ENCODE results near the gene COBLL1. TPM values are rescaled to one million over a fixed set of nuclear protein-coding genes. Genes with fewer than 3 reads are reported as not detected.

The COBLL1 gene
- total RNA-seq, 1 experiment from 2014 or later, result 4.4 TPM

- DNase-seq (ENCODE audit: low read depth, low spot score), result no peak
- Histone ChIP-seq H3K27ac (ENCODE audit: low read length) (no peak overlapping the region), H3K9me3 (ENCODE audit: control insufficient read depth, insufficient read depth, low read depth, low read length) (no peaks in the 10 kb centered on the region), H3K36me3 (ENCODE audit: control insufficient read depth, insufficient read depth, low read length) (no peaks in the 10 kb centered on the region; the same call in 1 of the 2 replicates), H3K4me3 (ENCODE audit: low read depth in 2 of 2, low read length in 2 of 2) (no peak overlapping the region), H3K27me3 (ENCODE audit: control insufficient read depth, insufficient read depth, low read length) (peaks cover 18% of the 10 kb centered on the region), H3K4me1 (ENCODE audit: control insufficient read depth, insufficient read depth, low read length) (peaks cover 5% of the 10 kb centered on the region; the same call in 1 of the 2 replicates)
- BruUV-seq (replicated peaks), result no TSS peak
- no peak for ATAC-seq
- TF ChIP-seq CTCF (IDR thresholded peaks at IDR 0.05), result no peak
- ChIA-PET CTCF (no interaction called here), POLR2A (no interaction called here)
- in situ Hi-C loops (cut with HindIII; ENCODE audit: low pct_unique_long_range_greater_than_20kb, low sequenced_read_pairs), result no loop called here
- intact Hi-C loops (cut with micrococcal nuclease; ENCODE audit: unreplicated experiment), result no loop called here
Observed at GRCh38 chr2:164837807-164838206, 3.8 kb downstream of the COBLL1 start.

GRCh38 chr2:164836907-164837306 lies 4.7 kb downstream of the COBLL1 start:
- Histone ChIP-seq H3K4me3 (ENCODE audit: low read depth in 2 of 2, low read length in 2 of 2) (no peak overlapping the region), H3K4me1 (ENCODE audit: control insufficient read depth, insufficient read depth, low read length) (peaks cover 5% of the 10 kb centered on the region; the same call in 1 of the 2 replicates), H3K27me3 (ENCODE audit: control insufficient read depth, insufficient read depth, low read length) (peaks cover 18% of the 10 kb centered on the region), H3K9me3 (ENCODE audit: control insufficient read depth, insufficient read depth, low read depth, low read length) (no peaks in the 10 kb centered on the region), H3K36me3 (ENCODE audit: control insufficient read depth, insufficient read depth, low read length) (no peaks in the 10 kb centered on the region; the same call in 1 of the 2 replicates), H3K27ac (ENCODE audit: low read length) (no peak overlapping the region)
- CTCF ChIA-PET, result no interaction called here
- no TSS peak for BruUV-seq (replicated peaks)
- ATAC-seq, result no peak
- no peak for TF ChIP-seq SIN3A (IDR thresholded peaks at IDR 0.05; ENCODE audit: borderline replicate concordance, insufficient read depth, low read depth, low read length)
- no peak for TF ChIP-seq TCF7L2 (IDR thresholded peaks at IDR 0.05; ENCODE audit: low read depth, low read length)
- TF ChIP-seq POLR2AphosphoS5 (IDR thresholded peaks at IDR 0.05; ENCODE audit: low read depth, low read length), result no peak
- no peak for TF ChIP-seq CTCF (IDR thresholded peaks at IDR 0.05)
- TF ChIP-seq REST (IDR thresholded peaks at IDR 0.05; ENCODE audit: insufficient read depth in 1 of 2, low read depth in 2 of 2, low read length in 1 of 2), result no peak
- POLR2A ChIA-PET, result no interaction called here
- in situ Hi-C loops (cut with HindIII; ENCODE audit: low pct_unique_long_range_greater_than_20kb, low sequenced_read_pairs), result no loop called here
- intact Hi-C loops (cut with micrococcal nuclease; ENCODE audit: unreplicated experiment), result no loop called here
- DNase-seq (ENCODE audit: low read depth, low spot score), result no peak

GRCh38 chr2:164835302-164835701 lies 6.3 kb downstream of the COBLL1 start:
- DNase-seq (ENCODE audit: low read depth, low spot score), result no peak
- Histone ChIP-seq H3K9me3 (ENCODE audit: control insufficient read depth, insufficient read depth, low read depth, low read length) (no peaks in the 10 kb centered on the region), H3K27me3 (ENCODE audit: control insufficient read depth, insufficient read depth, low read length) (peaks cover 17% of the 10 kb centered on the region), H3K4me3 (ENCODE audit: low read depth in 2 of 2, low read length in 2 of 2) (no peak overlapping the region), H3K36me3 (ENCODE audit: control insufficient read depth, insufficient read depth, low read length) (no peaks in the 10 kb centered on the region), H3K27ac (ENCODE audit: low read length) (no peak overlapping the region), H3K4me1 (ENCODE audit: control insufficient read depth, insufficient read depth, low read length) (peaks cover 4% of the 10 kb centered on the region; the same call in 1 of the 2 replicates)
- ChIA-PET POLR2A (no interaction called here), CTCF (no interaction called here)
- BruUV-seq (replicated peaks), result no TSS peak
- TF ChIP-seq CTCF (IDR thresholded peaks at IDR 0.05) (no peak), TCF7L2 (IDR thresholded peaks at IDR 0.05; ENCODE audit: low read depth, low read length) (no peak), REST (IDR thresholded peaks at IDR 0.05; ENCODE audit: insufficient read depth in 1 of 2, low read depth in 2 of 2, low read length in 1 of 2) (no peak), POLR2AphosphoS5 (IDR thresholded peaks at IDR 0.05; ENCODE audit: low read depth, low read length) (no peak), SIN3A (IDR thresholded peaks at IDR 0.05; ENCODE audit: borderline replicate concordance, insufficient read depth, low read depth, low read length) (no peak)
- intact Hi-C loops (cut with micrococcal nuclease; ENCODE audit: unreplicated experiment), result no loop called here
- no peak for ATAC-seq
- in situ Hi-C loops (cut with HindIII; ENCODE audit: low pct_unique_long_range_greater_than_20kb, low sequenced_read_pairs), result no loop called here

All from Panc1 (cell line).